Mesothelial cell of epicardium (in vitro differentiated cells): ENCODE measurements around the gene CLDN16. TPM values are rescaled to one million over a fixed set of nuclear protein-coding genes. Genes with fewer than 3 reads are reported as not detected.

Experiments used
- DNase-seq, 2 experiments: peaks; one replicate each; pipeline ENCODE4 v3.0.0; 2021; ENCODE audit warnings: low spot score in 2 of 2; ENCODE audit not compliant: unreplicated experiment in 2 of 2
- H3K27ac Mint-ChIP-seq: 2 replicates; pipeline ENCODE4 v1.8.0; 2021; ENCODE audit warnings: mixed read lengths
- H3K27me3 Mint-ChIP-seq: 2 replicates; pipeline ENCODE4 v1.8.0; 2021; ENCODE audit warnings: low read depth, mixed read lengths
- H3K36me3 Mint-ChIP-seq: 2 replicates; pipeline ENCODE4 v1.8.0; 2021; ENCODE audit warnings: mixed read lengths
- H3K4me1 Mint-ChIP-seq: 2 replicates; pipeline ENCODE4 v1.8.0; 2021; ENCODE audit warnings: mixed read lengths
- H3K4me3 Mint-ChIP-seq: 2 replicates; pipeline ENCODE4 v1.8.0; 2021; ENCODE audit warnings: mild to moderate bottlenecking, moderate library complexity, mixed read lengths
- H3K9me3 Mint-ChIP-seq: 2 replicates; pipeline ENCODE4 v1.8.0; 2021; ENCODE audit warnings: mixed read lengths
- CTCF ChIP-seq: fragments of 200-600 bp; sonication (generic); IDR thresholded peaks from one replicate; pipeline ENCODE4 v1.5.0; 2021; ENCODE audit warnings: antibody characterized with exemption; ENCODE audit not compliant: unreplicated experiment
- total RNA-seq: library from RNA; stranded (reverse); gene quantifications from 3 replicates; pipeline ENCODE4 v1.2.1, GENCODE V29; 2021

CLDN16 gene
- total RNA-seq, 1 donor from 2014 or later, result 0.11 TPM

- H3K4me1 Mint-ChIP-seq, result peaks cover 16% of the 10 kb centered on the region
- H3K27ac Mint-ChIP-seq, result no peak within 1 kb of the TSS
- no peak for DNase-seq
- H3K4me3 Mint-ChIP-seq, result no peak within 1 kb of the TSS
- no peaks in the 10 kb centered on the region for H3K27me3 Mint-ChIP-seq
- no peaks in the 10 kb centered on the region for H3K36me3 Mint-ChIP-seq
- no peak for TF ChIP-seq CTCF
- no peaks in the 10 kb centered on the region for H3K9me3 Mint-ChIP-seq
Measured at GRCh38 chr3:190449801-190450200, 61.8 kb downstream of the CLDN16 start, which contains the start of gene TMEM207. Gene TMEM207 (minus strand): TSS chr3:190449901. CDS start chr3:190449809, 92 bp downstream.

GRCh38 chr3:190455828-190456227 lies 67.9 kb downstream of the CLDN16 start:
- no peak overlapping the region for H3K27ac Mint-ChIP-seq
- H3K9me3 Mint-ChIP-seq, result no peaks in the 10 kb centered on the region
- no peaks in the 10 kb centered on the region for H3K36me3 Mint-ChIP-seq
- peaks cover 13% of the 10 kb centered on the region for H3K4me1 Mint-ChIP-seq
- no peak overlapping the region for H3K4me3 Mint-ChIP-seq
- peaks cover 1% of the 10 kb centered on the region for H3K27me3 Mint-ChIP-seq
- TF ChIP-seq CTCF, result no peak
- DNase-seq, result no peak

GRCh38 chr3:190456770-190457169 lies 68.8 kb downstream of the CLDN16 start:
- peaks cover 1% of the 10 kb centered on the region for H3K27me3 Mint-ChIP-seq
- no peak for TF ChIP-seq CTCF
- no peak overlapping the region for H3K27ac Mint-ChIP-seq
- H3K4me1 Mint-ChIP-seq, result peaks cover 13% of the 10 kb centered on the region
- H3K4me3 Mint-ChIP-seq, result no peak overlapping the region
- H3K9me3 Mint-ChIP-seq, result no peaks in the 10 kb centered on the region
- DNase-seq, result no peak
- no peaks in the 10 kb centered on the region for H3K36me3 Mint-ChIP-seq

GRCh38 chr3:190458040-190458439 lies 70.1 kb downstream of the CLDN16 start:
- DNase-seq, result no peak
- no peak for TF ChIP-seq CTCF
- Mint-ChIP-seq H3K4me3 (no peak overlapping the region), H3K27ac (no peak overlapping the region), H3K9me3 (no peaks in the 10 kb centered on the region), H3K4me1 (peaks cover 18% of the 10 kb centered on the region), H3K36me3 (no peaks in the 10 kb centered on the region), H3K27me3 (peaks cover 1% of the 10 kb centered on the region)

Other genes with a start within 250 kb of the CLDN16 start
- 11.4 to 12.8 TPM (median 11.4 TPM) in 3 replicates for gene CLDN1, start 65.7 kb upstream of the CLDN16 start, total RNA-seq
- gene TMEM207, start 61.7 kb downstream of the CLDN16 start, total RNA-seq, result not detected in 3 replicates
- gene IL1RAP, start 125.9 kb downstream of the CLDN16 start, total RNA-seq, result 13.9 to 15.5 TPM (median 15.0 TPM) in 3 replicates